ENCODE measurements around the gene IL15RA. TPM values are rescaled to one million over a fixed set of nuclear protein-coding genes. Genes with fewer than 3 reads are reported as not detected.

The IL15RA gene
- total and polyA plus RNA-seq, 10 donors: 9.9 to 37.4 (median 21.0) TPM

DNA sequence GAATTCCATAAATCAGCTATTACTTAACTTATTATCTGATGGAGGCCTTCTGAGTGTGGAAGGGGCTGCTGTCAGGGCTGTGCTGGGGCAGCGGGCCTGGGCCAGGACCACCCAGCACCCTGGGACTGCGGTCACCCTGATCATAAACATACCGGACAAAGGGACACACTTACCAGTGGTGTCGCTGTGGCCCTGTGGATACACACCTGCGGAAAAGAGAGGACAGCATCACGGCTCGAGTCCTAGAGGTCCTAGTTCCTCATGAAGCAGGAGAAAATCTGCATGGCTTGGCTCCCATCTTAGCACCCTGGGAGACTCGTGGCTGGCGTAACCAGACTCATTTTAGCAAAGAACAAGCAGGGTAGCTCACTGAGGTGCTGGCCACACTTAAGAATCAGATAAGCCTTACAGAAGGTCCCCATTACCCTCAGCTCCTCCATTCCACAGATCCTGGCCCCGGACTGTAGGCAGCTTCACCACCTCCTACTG lies 17.7 kb downstream of the IL15RA start:
- H3K36me3 ChIP-seq: peaks cover 0 to 100% (median 44%) of the 10 kb centered on the region in 6 donors
- H3K27ac ChIP-seq: no peak overlapping the region
- no peaks in the 10 kb centered on the region for H3K4me1 ChIP-seq
- TF ChIP-seq CTCF (IDR thresholded peaks at IDR 0.05 in 8 of 11, conservative IDR thresholded peaks at IDR 0.05 in 3 of 11) (no peak), POLR2A (IDR thresholded peaks at IDR 0.05) (no peak), POLR2AphosphoS5 (IDR thresholded peaks at IDR 0.05) (no peak)
- intact Hi-C loops (cut with DNase I; ENCODE audit: low total_unique reads): no loop called here
- 79 to 100% (median 90%) methylated on average over 3 to 10 of the region's 10 CpGs for WGBS, 5 donors
- DNase-seq: no peak
- no peak overlapping the region for H3K4me3 ChIP-seq
- no peaks in the 10 kb centered on the region for H3K9me3 ChIP-seq
- no peaks in the 10 kb centered on the region for H3K27me3 ChIP-seq (replicated peaks in 1 of 7)

GRCh38 chr10:5959142-5959541 lies 18.2 kb downstream of the IL15RA start:
- no peak overlapping the region for H3K27ac ChIP-seq
- no peaks in the 10 kb centered on the region for H3K9me3 ChIP-seq
- WGBS, 5 donors: 91 to 98% (median 92%) methylated on average over 5 of the region's 5 CpGs
- H3K4me3 ChIP-seq: no peak overlapping the region
- intact Hi-C loops (cut with DNase I; ENCODE audit: low total_unique reads): no loop called here
- no peak for DNase-seq
- no peaks in the 10 kb centered on the region for H3K4me1 ChIP-seq
- H3K36me3 ChIP-seq: peaks cover 0 to 100% (median 43%) of the 10 kb centered on the region in 6 donors
- H3K27me3 ChIP-seq (replicated peaks in 1 of 7): no peaks in the 10 kb centered on the region
- no peak for TF ChIP-seq POLR2AphosphoS5 (IDR thresholded peaks at IDR 0.05)
- no peak for TF ChIP-seq POLR2A (IDR thresholded peaks at IDR 0.05)
- no peak for TF ChIP-seq CTCF (IDR thresholded peaks at IDR 0.05 in 8 of 11, conservative IDR thresholded peaks at IDR 0.05 in 3 of 11)

GRCh38 chr10:5958675-5959074 lies 18.7 kb downstream of the IL15RA start:
- Histone ChIP-seq H3K27ac (no peak overlapping the region), H3K4me3 (no peak overlapping the region), H3K4me1 (no peaks in the 10 kb centered on the region), H3K27me3 (replicated peaks in 1 of 7) (no peaks in the 10 kb centered on the region), H3K36me3 (peaks cover 0 to 100% (median 42%) of the 10 kb centered on the region in 6 donors), H3K9me3 (no peaks in the 10 kb centered on the region)
- TF ChIP-seq POLR2AphosphoS5 (IDR thresholded peaks at IDR 0.05) (no peak), CTCF (IDR thresholded peaks at IDR 0.05 in 8 of 11, conservative IDR thresholded peaks at IDR 0.05 in 3 of 11) (no peak), POLR2A (IDR thresholded peaks at IDR 0.05) (no peak)
- 75 to 85% (median 82%) methylated on average over 6 of the region's 6 CpGs for WGBS, 5 donors
- intact Hi-C loops (cut with DNase I; ENCODE audit: low total_unique reads): no loop called here
- no peak for DNase-seq

- no peaks in the 10 kb centered on the region for H3K4me1 ChIP-seq
- intact Hi-C loops (cut with DNase I; ENCODE audit: low total_unique reads): no loop called here
- H3K27me3 ChIP-seq (replicated peaks in 1 of 7): no peaks in the 10 kb centered on the region
- H3K9me3 ChIP-seq: no peaks in the 10 kb centered on the region
- H3K36me3 ChIP-seq: peaks cover 0 to 100% (median 39%) of the 10 kb centered on the region in 6 donors
- no peak for TF ChIP-seq POLR2AphosphoS5 (IDR thresholded peaks at IDR 0.05)
- no peak for TF ChIP-seq POLR2A (IDR thresholded peaks at IDR 0.05)
- no peak for TF ChIP-seq CTCF (IDR thresholded peaks at IDR 0.05 in 8 of 11, conservative IDR thresholded peaks at IDR 0.05 in 3 of 11)
- no peak overlapping the region for H3K27ac ChIP-seq
- 66 to 90% (median 73%) methylated on average over 2 of the region's 2 CpGs for WGBS, 5 donors
- DNase-seq: no peak
- H3K4me3 ChIP-seq: no peak overlapping the region
These were observed 19.3 kb downstream of the IL15RA start for GRCh38 chr10:5958077-5958476.
